Keratinocyte (primary cell): ENCODE measurements around the gene SLC25A34.

Source experiments
- EZH2 ChIP-seq: IDR thresholded peaks from one replicate; pipeline ENCODE4 v1.6.1; 2012; ENCODE audit warnings: inconsistent platforms, mild to moderate bottlenecking, low read length, moderate library complexity
- TF ChIP-seq, protein P1 (sequence below), 3 experiments: IDR thresholded peaks in 1 of 3; conservative IDR thresholded peaks in 1 of 3; optimal IDR thresholded peaks in 1 of 3; 2 replicates in 2 of 3; 3 replicates in 1 of 3; pipeline versions ENCODE3 to v1.5.1; 2011; ENCODE audit warnings: low read length in 3 of 3, mild to moderate bottlenecking in 3 of 3, moderate library complexity in 2 of 3, control low read depth in 1 of 3, inconsistent platforms in 1 of 3; ENCODE audit not compliant: insufficient read depth in 2 of 3; ENCODE audit errors: extremely low read depth in 1 of 3

DNA sequence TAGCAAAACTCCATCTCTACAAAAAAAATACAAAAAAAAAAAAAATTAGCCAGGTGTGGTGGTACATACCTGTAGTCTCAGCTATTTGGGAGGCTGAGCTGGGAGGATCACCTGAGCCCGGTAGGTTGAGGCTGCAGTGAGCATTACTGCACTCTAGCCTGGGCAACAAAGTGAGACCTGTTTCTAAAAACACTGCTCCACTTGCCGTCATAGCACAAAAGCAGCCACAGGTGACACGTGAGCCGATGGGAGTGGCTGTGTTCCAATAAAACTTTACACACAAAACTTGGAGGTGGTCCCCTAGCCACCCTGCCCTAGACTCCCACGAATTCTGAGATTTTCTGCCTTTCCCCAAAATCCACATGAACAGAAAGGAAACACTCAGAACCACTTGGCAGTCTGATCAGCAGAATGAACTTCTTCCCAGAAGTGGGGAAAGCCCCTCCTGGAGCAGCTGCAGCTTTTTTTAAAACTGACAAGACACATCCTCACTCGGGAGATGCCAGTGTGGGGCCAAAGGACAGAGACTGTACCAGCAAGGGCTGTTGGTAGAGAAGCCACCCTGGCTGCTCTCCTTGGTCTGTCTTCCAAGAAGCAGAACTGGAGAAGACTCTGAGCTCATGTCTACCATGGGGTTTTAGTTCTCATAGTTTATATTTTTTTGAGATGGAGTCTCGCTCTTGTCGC, 28.7 kb upstream of the SLC25A34 start:
- TF ChIP-seq, protein P1, sequence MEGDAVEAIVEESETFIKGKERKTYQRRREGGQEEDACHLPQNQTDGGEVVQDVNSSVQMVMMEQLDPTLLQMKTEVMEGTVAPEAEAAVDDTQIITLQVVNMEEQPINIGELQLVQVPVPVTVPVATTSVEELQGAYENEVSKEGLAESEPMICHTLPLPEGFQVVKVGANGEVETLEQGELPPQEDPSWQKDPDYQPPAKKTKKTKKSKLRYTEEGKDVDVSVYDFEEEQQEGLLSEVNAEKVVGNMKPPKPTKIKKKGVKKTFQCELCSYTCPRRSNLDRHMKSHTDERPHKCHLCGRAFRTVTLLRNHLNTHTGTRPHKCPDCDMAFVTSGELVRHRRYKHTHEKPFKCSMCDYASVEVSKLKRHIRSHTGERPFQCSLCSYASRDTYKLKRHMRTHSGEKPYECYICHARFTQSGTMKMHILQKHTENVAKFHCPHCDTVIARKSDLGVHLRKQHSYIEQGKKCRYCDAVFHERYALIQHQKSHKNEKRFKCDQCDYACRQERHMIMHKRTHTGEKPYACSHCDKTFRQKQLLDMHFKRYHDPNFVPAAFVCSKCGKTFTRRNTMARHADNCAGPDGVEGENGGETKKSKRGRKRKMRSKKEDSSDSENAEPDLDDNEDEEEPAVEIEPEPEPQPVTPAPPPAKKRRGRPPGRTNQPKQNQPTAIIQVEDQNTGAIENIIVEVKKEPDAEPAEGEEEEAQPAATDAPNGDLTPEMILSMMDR (optimal IDR thresholded peaks at IDR 0.05 in 1 of 3, IDR thresholded peaks at IDR 0.05 in 1 of 3, conservative IDR thresholded peaks at IDR 0.05 in 1 of 3; ENCODE audit: extremely low read depth in 1 of 3, insufficient read depth in 2 of 3, low read length in 3 of 3), result no peak
- no peak for TF ChIP-seq EZH2
